GM21723 (cell line): ENCODE results near the gene CRISPLD2.

Experiments used
- ATAC-seq: cut with Tn5 transposase; IDR thresholded peaks from one replicate; pipeline ENCODE4 v1.9.1; 2021; ENCODE audit warnings: mild to moderate bottlenecking, moderate library complexity; ENCODE audit not compliant: unreplicated experiment

Gene CRISPLD2, protein sequence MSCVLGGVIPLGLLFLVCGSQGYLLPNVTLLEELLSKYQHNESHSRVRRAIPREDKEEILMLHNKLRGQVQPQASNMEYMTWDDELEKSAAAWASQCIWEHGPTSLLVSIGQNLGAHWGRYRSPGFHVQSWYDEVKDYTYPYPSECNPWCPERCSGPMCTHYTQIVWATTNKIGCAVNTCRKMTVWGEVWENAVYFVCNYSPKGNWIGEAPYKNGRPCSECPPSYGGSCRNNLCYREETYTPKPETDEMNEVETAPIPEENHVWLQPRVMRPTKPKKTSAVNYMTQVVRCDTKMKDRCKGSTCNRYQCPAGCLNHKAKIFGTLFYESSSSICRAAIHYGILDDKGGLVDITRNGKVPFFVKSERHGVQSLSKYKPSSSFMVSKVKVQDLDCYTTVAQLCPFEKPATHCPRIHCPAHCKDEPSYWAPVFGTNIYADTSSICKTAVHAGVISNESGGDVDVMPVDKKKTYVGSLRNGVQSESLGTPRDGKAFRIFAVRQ

DNA sequence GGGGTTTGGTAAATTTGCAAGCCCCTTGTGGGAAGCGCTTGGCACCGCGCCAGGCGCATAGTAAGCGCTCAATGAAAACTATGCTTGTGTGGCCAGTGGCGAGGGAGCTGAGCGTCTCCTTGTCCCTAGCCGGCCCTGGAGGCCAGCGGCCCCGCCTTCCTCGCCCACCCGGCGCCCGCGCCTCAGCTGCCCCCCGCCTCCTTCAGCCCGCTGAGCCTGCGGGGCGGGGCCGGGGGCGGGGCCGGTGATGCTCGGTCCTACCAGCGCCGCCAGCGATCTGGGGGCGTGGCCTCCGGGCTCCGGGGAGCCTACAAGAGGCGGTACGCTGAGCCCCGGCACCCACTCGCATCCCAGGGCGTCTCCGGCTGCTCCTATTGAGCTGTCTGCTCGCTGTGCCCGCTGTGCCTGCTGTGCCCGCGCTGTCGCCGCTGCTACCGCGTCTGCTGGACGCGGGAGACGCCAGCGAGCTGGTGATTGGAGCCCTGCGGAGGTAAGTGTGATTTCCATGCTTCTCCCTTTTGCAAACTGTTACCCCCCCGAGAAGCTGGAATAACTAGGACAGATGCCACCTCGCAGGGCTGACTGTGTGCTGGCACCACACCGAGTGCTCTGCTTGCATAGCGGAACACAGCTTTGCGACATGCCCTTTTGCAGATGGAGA lies at the start of gene CRISPLD2:
CRISPLD2 (plus strand) TSS at position 342 of the 661 bp plus-strand sequence. CDS start 18,511 bp downstream, outside the sequence.
- ATAC-seq = no peak

DNA sequence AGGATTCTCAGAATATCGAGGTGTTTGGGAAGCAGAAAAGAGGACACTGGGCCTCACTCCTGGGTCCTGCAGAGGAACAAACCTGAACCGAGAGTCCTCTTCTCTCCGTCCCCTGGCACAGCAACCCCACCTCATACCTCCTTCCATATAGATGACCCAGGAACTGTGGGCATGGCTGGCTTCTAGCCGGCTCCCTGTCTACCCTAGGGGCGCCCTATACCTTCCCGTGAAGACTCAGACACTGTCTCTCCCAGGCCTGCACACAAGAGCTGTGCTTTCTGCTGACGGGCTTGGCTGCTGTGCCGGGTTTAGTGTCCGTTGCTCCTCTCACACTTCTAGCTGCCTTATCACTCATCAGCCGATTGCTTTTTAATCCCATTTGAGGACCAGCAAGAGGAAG lies 46.5 kb upstream of the CRISPLD2 start:
- ATAC-seq = no peak

DNA sequence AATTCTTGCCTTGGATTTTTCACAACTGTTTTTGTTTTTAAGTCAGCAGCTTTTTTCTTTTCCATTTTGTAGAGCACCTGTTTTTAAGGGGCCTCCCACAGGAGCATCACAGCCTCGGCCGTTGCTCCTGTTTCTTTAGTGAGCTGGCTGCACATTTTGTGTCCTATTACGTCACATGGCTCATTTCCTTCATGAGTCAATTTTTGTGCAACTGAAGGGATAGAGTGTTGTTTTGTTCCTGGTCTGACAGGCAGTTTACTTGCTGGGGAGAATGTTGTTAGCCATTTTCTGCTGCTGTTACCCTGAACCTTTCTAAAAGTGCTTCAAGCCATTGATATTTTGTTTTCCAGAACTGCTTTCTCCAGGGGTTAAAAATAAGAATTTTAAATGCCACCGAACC lies 45.0 kb upstream of the CRISPLD2 start:
- ATAC-seq = no peak

DNA sequence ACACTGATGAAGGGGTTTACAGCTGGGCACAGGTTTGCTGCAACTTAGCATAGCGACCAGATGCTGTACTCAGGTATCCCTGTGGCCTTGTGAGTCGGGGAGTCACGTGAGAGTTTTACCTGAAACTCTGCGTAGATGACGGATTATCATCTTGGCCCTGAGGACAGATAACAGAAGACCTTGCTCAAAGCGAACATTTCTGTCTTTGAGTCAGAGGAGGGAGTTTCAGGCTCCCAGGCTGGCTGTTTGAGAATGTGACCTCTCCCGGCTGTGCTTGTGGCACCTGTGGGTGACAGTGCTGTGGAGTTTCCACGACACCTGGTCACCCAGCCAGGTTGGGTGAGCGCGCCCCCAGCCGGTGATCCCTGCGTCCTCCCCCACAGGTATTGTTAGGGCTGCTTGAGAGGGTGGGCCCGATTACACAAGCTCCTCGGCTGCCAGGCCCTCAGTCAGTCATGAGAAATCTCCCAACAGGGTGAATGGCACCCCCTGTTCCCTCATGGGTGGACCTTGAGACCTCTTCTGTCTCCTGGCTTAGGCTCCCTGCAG lies 44.4 kb upstream of the CRISPLD2 start:
- no peak for ATAC-seq

DNA sequence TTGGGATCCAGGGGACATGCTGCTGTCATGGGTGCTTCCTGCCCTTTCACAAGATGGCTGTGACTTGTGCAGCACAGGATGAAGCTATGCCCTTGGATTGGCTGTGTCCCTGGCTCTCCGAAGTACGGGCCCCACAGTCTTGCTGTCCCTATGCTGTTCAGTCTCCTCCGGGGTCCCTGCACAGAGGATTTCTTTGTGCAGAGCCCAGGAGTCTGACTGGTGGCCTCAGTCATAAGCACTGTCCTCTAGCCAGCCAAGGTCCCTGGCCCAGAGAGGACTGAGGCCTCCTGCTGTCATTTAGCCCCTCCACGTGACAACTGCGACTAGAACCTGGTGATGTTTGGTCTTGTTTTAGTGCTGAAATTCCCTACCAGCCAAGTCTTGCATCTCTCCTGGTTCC lies 42.4 kb upstream of the CRISPLD2 start:
- ATAC-seq = no peak

DNA sequence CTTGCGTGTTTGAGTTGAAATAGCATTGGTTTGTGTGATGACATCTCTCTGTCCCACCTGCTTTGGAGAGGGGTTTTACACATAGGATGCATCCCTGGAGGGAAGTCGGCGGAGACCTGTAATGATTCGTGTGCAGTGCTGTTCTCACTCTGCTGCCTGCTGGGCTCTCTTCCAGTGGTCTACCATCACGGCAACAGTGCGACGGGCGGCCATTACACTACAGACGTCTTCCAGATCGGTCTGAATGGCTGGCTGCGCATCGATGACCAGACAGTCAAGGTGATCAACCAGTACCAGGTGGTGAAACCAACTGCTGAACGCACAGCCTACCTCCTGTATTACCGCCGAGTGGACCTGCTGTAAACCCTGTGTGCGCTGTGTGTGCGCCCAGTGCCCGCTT lies 41.1 kb upstream of the CRISPLD2 start:
- no peak for ATAC-seq

DNA sequence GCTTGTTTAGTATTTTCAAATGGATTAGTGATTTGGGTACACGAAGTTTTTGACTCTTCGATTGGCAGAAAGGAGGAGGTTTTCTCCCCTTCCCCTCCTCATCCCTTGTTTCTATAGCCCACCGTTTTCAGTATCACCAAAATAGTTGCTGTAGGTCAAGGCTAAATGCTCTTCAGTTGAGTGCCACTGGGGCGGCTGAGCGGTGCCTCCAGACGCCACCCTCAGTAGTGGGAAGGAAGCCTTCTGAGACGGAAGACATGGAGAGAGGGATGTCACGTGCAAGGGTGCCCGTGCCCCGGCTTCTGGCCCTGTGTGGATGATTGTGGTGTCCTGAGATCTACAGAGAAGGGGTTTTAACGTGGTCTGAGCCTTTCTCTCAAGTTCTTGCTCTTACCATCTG lies 39.7 kb upstream of the CRISPLD2 start:
- no peak for ATAC-seq

DNA sequence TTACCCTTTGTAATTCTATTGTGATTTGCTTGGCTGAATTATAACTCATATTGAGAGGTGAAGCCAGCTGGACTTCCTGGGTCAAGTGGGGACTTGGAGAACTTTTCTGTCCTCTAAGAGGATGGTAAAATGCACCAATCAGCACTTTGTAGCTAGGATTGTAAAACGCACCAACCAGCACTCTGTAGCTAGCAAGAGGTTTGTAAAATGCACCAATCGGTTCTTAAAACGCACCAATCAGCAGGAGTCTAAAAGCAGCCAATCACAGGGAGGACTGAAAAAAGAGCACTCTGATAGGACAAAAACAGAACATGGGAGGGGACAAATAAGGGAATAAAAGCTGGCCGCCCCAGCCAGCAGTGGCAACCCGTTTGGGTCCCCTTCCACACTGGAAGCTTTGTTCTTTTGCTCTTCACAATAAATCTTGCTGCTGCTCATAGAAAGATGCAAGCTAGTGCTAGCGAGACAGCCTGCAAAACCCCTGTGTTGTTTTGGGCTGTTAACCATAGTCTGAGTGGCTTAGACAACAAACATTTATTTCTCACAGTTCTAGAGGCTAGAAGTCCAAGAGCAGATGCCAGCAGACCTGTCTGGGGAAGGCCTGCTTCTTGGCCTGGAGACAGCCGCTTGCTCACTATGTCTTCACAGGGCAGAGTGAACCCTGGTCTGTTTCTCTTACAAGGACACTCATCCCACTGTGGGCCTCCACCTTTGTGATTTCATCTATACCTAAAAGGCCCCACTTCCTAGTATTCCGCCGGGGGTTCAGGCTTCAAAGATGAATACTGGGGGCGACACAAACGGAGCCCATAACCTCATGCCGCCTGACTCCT lies 39.0 kb upstream of the CRISPLD2 start:
- no peak for ATAC-seq

DNA sequence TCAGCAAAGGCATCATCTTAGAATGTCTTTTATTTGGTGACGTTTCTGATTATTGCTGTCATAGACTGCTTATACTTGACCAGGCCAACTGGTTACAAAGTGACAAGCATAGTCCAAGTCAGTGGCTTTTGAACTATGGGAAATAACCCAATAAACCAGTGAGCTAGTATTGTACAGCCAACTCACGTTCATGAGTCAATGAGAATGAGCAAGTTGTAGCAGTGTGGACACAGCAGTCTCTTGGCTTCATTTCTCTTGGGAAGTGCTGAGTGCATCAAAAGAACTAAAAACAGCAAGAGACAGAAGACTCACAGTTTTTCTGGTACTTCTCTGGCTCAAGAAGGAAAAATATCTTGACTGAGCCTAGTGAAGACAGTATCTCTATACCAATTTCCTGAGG lies 36.9 kb upstream of the CRISPLD2 start:
- no peak for ATAC-seq

DNA sequence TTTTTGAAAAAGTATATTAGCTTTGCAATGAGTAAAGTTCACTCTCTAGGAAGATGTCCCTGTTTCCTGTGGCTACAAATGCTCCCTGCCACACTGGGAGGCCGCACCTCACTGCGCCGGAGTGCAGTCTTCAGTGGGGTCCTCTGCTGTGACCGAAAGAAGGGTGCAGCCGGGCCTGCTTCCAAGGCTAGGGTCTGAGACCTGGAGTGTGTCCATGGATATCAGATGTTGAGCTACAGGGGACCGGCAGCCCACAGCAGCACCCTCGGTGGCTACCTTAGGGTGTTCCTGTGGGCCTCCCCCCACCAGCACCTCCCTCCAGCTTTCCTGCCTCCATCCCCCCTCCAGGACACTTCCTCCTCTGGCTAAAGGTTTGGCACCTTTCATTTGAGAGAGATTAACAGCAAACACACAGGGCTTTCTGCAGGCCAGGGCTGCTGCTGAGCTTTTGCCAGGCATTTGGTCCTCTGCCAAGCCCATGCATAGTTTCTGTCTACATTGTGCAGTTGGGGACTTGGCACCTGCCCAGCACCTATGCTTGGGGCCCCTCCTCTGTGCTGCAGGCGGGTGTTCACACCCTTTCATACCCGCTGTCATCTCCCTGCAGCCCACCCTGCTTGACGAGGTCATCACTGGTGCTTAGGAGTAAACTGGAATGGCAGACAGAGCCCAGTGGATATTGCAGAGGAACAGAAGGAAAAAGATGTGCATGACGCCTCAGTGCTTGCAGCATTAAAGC lies 33.8 kb upstream of the CRISPLD2 start:
- no peak for ATAC-seq

DNA sequence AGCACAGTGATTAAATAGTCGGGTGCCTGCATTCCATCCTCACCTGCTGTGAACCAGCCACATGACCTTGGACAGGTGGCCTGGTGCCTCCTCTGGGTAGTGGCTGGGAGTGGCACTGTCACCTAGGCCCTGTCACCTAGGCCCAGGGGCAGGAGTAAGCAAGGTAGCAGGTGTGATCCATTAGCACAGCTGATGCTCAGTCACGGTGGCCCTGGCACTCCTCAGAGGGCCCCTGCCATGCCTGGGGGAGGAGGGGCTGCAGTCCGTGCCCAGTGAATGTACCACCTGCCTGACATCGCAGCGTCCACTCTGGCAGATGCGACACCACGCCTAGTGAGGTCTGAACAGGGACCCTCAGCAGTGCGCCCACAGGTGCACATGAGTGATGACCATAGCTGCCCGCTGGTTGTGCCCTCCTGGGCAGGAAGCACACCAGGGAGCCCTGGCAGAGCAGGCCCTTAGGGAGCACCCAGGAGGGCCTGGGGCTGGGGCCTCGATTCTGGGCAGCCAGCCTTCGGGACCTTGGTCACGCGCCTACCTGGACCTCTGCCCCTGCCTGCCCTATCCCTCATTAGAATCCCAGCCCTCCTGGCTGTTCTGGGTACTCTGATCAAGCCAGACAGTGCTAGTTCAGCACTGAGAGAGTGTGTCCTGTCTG lies 33.1 kb upstream of the CRISPLD2 start:
- no peak for ATAC-seq

DNA sequence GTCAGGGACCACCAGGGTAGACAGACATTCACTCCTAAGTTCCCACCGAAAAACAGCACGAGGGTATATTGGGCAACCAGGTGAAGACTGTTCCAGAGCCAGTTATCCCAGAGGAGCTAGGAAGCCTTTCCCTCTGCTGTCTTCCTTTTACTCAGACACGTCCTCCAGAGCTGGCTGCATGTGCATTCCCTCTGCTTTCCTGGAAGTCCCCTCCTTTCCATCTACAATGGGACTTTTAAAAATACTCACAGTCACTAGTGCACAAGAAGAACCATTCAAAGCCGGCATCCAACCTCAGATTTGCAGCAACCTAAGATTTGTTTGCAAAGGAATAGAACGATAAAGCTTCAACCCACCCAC lies 32.5 kb upstream of the CRISPLD2 start:
- ATAC-seq = no peak

DNA sequence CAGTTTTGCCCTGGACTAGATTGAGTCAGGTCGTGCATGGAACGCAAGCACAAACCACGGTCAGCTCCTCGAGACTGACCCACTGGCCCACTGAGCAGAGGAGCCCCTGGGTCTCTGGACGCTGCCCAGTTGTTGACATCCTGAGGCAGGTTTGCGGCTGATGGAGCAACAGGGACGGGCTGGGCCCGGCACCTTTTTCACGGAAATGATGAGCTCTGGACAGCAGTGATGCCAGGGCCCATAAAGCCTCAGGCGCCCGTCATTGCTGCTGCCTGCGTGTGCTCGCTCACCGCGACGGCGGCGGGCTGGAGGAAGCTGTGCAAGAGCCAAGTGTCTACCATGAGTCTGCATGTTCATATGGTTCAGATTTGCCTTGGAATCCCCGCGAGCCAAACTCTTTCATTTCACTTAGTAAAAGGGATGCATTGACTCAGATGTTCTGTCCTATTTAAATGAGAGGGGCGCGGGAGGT lies 30.8 kb upstream of the CRISPLD2 start:
- ATAC-seq = no peak

DNA sequence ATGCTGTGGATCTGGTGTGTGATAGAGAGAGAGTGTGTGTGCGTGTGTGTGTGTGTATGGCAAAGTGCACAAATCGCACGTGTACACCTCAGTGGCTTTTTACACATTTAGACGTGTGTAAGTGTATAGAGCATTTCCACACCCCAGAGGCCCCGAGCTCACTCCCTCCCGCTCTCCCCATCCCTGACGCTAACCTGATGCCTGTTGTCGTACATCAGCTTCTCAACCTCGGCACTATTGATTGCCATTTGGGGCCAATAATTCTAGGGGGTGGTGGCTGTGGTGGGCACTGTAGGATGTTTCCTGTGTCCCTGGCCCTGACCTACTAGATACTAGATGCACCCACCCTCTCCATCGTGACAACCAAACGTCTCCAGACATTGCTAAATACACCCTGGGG lies 30.4 kb upstream of the CRISPLD2 start:
- no peak for ATAC-seq

DNA sequence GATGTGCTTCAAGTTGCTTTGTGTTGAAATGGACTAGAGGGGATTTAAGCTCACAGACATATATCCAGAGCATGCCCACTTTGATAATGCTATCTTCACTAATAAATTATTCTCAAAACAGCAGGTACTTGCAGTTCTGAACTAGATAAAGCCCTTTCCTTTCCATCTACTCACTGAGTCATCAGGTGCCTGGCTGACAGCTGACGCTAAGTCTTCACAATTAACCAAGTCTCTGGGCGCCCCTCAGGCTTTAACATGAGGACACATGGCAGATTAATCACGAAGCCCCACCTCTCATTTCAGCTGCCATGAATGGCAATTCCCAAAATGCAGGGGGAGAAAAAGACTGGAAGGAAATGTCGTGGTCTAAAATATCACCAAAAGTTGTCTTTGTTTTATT lies 29.5 kb upstream of the CRISPLD2 start:
- ATAC-seq = no peak

DNA sequence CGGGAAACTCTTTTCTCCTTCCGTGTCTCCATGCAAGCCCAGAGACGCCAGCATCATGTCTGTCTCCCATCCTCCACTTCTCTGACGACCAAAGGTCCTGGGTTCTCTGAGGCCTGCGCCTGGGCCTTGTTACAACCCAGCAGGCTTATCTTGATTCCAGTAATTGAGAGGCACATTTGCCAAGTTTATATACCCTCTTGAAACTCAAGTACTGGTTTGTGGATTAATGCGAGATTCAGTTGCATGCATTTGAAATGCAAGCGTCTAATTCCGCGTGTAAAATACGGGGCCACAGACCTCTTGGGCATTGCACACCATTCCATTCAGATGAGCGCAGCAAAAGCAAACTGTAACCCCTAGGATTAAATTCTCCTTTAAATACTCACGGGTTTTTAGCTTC lies 28.7 kb upstream of the CRISPLD2 start:
- no peak for ATAC-seq

DNA sequence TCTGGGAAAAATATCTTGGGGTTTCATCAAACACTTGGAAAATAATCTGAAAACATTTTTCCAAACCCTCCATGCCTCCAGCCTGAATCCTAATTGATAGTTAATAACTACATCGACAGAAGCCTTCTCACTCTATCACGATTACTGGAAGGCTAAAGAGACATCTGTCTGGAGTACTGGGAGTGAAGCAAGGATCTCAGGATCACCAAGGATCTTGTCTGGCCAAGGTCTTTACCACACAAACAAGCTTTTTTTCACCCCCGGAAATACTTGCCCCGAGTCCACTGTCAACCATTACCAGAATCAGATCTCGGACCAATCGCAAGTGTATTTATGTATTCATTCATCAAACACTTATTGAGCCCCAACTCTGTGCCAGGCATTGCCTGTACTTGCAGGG lies 28.3 kb upstream of the CRISPLD2 start:
- ATAC-seq = no peak

DNA sequence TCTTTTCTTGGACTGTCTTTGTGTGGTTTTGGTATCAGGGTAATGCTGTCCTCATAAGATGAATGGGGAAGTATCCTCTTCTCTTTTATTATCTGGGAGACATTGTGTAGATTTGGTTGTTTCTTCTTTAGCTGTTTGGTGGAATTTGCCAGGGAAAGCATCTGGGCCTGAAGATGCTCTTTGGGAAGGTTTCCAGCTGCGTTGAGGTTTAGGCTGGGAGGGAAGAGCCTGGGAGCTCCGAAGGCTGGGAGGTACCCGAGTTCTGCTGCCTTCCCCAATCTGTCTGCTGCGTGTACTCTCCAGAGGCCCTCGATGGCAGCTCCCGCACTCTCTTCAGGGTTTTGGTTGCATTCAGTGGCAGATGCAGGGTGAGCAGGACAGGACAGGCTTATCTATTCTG lies 25.6 kb upstream of the CRISPLD2 start:
- no peak for ATAC-seq

DNA sequence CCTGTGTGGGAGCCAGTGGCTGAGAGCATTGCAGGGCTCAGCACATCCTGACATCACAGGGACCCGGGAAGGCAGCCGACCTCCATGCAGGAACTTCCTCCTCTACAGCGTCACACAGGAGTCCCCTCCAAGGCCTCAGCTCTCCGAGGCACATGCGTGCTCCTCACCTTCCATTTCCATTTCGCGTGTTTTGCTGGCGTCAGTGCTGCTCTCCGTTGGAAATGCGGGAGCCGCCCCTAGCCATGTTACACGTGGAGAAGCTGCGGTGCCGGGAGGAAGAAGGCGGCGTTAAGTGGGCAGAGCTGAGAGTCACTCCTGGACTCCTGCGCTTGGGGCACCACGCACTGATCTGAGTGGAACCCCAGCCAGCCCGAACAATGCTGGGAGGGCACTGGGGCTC lies 25.2 kb upstream of the CRISPLD2 start:
- ATAC-seq = no peak
